HL-60 (cell line): ENCODE results near the gene MR1.

ENCODE experiments used
- DNase-seq, 2 experiments: peaks; one replicate each; pipeline ENCODE4 v3.0.0-alpha.2; 2010 to 2020; ENCODE audit warnings: low read depth in 1 of 2, low spot score in 1 of 2
- H3K27ac ChIP-seq: fragments of 250-450 bp; sonication (Bioruptor Pico); replicated peaks from 2 replicates; pipeline ENCODE4 v1.5.1; 2020; ENCODE audit warnings: mild to moderate bottlenecking, moderate library complexity
- H3K27me3 ChIP-seq: fragments of 250-450 bp; sonication (Bioruptor Pico); 2 replicates; pipeline ENCODE4 v1.5.1; 2021; ENCODE audit warnings: mild to moderate bottlenecking, moderate library complexity; ENCODE audit not compliant: insufficient read depth, poor library complexity, severe bottlenecking
- H3K4me3 ChIP-seq: replicated peaks from 2 replicates; pipeline ENCODE4 v1.5.1; 2011; ENCODE audit warnings: mild to moderate bottlenecking, control low read depth, low read length; ENCODE audit not compliant: insufficient read depth
- GABPA ChIP-seq: IDR thresholded peaks from 2 replicates; pipeline ENCODE4 v1.6.1; 2012; ENCODE audit warnings: low read depth
- POLR2AphosphoS5 ChIP-seq: IDR thresholded peaks from 2 replicates; pipeline ENCODE4 v1.6.1; 2012; ENCODE audit warnings: low read depth
- SPI1 ChIP-seq: IDR thresholded peaks from 2 replicates; pipeline ENCODE4 v1.6.1; 2012; ENCODE audit warnings: low read depth, mild to moderate bottlenecking, borderline replicate concordance
- TF ChIP-seq, protein P1 (sequence below): IDR thresholded peaks from one replicate; pipeline ENCODE4 v1.5.1; 2011; ENCODE audit warnings: low read length, control low read depth, inconsistent platforms; ENCODE audit not compliant: insufficient read depth
- TF ChIP-seq, protein P2 (sequence below): IDR thresholded peaks from 2 replicates; pipeline ENCODE4 v1.6.1; 2012; ENCODE audit warnings: low read depth; ENCODE audit not compliant: insufficient replicate concordance

Gene MR1

DNA sequence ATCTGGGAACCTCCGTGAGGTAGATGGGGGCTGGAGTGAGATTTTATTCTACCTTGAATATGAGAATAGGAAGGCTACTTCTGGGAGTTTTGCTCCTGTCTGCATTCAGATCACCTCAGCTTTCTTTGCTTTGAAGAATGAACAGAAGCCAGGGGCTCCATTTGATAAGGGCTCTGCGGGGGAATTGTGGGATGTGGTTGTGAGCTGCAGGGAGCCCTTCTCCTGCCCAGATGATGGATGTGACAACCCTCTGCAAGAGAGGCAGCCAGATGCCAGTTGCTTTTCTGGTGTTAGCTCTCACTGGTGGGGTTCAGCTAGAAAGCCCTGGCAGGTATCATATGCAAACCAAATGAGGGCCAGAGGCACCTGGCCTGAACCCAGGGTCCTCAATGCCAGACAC is 76.2 kb downstream of the MR1 start:
- no peak for DNase-seq
- H3K27me3 ChIP-seq, result peaks cover 12% of the 10 kb centered on the region
- H3K27ac ChIP-seq, result no peak overlapping the region
- TF ChIP-seq, protein P1, sequence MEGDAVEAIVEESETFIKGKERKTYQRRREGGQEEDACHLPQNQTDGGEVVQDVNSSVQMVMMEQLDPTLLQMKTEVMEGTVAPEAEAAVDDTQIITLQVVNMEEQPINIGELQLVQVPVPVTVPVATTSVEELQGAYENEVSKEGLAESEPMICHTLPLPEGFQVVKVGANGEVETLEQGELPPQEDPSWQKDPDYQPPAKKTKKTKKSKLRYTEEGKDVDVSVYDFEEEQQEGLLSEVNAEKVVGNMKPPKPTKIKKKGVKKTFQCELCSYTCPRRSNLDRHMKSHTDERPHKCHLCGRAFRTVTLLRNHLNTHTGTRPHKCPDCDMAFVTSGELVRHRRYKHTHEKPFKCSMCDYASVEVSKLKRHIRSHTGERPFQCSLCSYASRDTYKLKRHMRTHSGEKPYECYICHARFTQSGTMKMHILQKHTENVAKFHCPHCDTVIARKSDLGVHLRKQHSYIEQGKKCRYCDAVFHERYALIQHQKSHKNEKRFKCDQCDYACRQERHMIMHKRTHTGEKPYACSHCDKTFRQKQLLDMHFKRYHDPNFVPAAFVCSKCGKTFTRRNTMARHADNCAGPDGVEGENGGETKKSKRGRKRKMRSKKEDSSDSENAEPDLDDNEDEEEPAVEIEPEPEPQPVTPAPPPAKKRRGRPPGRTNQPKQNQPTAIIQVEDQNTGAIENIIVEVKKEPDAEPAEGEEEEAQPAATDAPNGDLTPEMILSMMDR, result no peak
- no peak for TF ChIP-seq SPI1
- TF ChIP-seq GABPA, result no peak
- no peak for TF ChIP-seq POLR2AphosphoS5
- TF ChIP-seq, protein P2, sequence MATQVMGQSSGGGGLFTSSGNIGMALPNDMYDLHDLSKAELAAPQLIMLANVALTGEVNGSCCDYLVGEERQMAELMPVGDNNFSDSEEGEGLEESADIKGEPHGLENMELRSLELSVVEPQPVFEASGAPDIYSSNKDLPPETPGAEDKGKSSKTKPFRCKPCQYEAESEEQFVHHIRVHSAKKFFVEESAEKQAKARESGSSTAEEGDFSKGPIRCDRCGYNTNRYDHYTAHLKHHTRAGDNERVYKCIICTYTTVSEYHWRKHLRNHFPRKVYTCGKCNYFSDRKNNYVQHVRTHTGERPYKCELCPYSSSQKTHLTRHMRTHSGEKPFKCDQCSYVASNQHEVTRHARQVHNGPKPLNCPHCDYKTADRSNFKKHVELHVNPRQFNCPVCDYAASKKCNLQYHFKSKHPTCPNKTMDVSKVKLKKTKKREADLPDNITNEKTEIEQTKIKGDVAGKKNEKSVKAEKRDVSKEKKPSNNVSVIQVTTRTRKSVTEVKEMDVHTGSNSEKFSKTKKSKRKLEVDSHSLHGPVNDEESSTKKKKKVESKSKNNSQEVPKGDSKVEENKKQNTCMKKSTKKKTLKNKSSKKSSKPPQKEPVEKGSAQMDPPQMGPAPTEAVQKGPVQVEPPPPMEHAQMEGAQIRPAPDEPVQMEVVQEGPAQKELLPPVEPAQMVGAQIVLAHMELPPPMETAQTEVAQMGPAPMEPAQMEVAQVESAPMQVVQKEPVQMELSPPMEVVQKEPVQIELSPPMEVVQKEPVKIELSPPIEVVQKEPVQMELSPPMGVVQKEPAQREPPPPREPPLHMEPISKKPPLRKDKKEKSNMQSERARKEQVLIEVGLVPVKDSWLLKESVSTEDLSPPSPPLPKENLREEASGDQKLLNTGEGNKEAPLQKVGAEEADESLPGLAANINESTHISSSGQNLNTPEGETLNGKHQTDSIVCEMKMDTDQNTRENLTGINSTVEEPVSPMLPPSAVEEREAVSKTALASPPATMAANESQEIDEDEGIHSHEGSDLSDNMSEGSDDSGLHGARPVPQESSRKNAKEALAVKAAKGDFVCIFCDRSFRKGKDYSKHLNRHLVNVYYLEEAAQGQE, result no peak
- H3K4me3 ChIP-seq, result no peak overlapping the region
